ENCODE data around the gene IFT122. TPM values are rescaled to one million over a fixed set of nuclear protein-coding genes. Genes with fewer than 3 reads are reported as not detected.

Gene IFT122
- total RNA-seq, 2 donors from 2014 or later: 15.6 to 31.5 TPM

- H3K4me1 ChIP-seq: no peaks in the 10 kb centered on the region
- no peaks in the 10 kb centered on the region for H3K27me3 ChIP-seq
- TF ChIP-seq, protein P1, sequence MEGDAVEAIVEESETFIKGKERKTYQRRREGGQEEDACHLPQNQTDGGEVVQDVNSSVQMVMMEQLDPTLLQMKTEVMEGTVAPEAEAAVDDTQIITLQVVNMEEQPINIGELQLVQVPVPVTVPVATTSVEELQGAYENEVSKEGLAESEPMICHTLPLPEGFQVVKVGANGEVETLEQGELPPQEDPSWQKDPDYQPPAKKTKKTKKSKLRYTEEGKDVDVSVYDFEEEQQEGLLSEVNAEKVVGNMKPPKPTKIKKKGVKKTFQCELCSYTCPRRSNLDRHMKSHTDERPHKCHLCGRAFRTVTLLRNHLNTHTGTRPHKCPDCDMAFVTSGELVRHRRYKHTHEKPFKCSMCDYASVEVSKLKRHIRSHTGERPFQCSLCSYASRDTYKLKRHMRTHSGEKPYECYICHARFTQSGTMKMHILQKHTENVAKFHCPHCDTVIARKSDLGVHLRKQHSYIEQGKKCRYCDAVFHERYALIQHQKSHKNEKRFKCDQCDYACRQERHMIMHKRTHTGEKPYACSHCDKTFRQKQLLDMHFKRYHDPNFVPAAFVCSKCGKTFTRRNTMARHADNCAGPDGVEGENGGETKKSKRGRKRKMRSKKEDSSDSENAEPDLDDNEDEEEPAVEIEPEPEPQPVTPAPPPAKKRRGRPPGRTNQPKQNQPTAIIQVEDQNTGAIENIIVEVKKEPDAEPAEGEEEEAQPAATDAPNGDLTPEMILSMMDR (IDR thresholded peaks at IDR 0.05): no peak
- H3K4me3 ChIP-seq: no peak overlapping the region
- H3K9ac ChIP-seq (ENCODE audit: low read depth in 2 of 2, low read length in 2 of 2): no peak overlapping the region
- no peaks in the 10 kb centered on the region for H3K9me3 ChIP-seq
- no peaks in the 10 kb centered on the region for H3K36me3 ChIP-seq
- DNase-seq: no peak
- intact Hi-C loops (cut with DNase I): no loop called here
- no peak overlapping the region for H3K27ac ChIP-seq
Measured at GRCh38 chr3:129565902-129566301, 125.9 kb downstream of the IFT122 start.

DNA sequence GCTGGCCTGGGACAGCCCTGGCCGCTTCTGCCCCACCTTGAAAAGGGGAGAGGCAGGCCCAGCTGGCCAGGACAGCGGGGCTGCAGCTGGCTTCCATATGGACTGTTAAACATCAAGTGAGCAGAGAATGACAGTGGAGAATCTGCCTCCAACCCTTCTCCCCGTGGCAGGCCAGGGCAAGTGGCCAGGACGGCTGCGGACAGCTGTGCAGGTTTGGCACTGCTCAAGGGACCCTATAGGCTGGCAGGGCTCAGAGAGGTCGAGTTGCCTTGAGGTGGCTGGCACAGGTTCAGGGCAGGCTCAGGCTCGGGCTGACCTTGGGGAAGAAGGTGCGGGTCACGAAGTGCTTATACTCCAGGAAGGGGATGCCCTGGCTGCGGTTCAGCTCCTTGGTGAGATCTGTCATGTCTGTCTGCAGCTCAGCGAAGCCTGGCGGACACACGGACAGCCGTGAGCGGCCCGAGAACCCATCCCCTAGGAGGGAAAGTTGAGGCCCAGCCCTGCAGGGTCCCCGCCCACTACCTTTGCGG, 127.2 kb downstream of the IFT122 start:
- DNase-seq: no peak
- H3K9me3 ChIP-seq: no peaks in the 10 kb centered on the region
- H3K4me1 ChIP-seq: no peaks in the 10 kb centered on the region
- no peak overlapping the region for H3K9ac ChIP-seq (ENCODE audit: low read depth in 2 of 2, low read length in 2 of 2)
- H3K36me3 ChIP-seq: no peaks in the 10 kb centered on the region
- TF ChIP-seq, protein P1 (IDR thresholded peaks at IDR 0.05): no peak
- no peak overlapping the region for H3K27ac ChIP-seq
- H3K4me3 ChIP-seq: no peak overlapping the region
- no peaks in the 10 kb centered on the region for H3K27me3 ChIP-seq
- intact Hi-C loops (cut with DNase I): no loop called here

- Histone ChIP-seq H3K4me3 (no peak overlapping the region), H3K36me3 (no peaks in the 10 kb centered on the region), H3K9me3 (no peaks in the 10 kb centered on the region), H3K4me1 (no peaks in the 10 kb centered on the region), H3K9ac (ENCODE audit: low read depth in 2 of 2, low read length in 2 of 2) (no peak overlapping the region), H3K27ac (no peak overlapping the region), H3K27me3 (no peaks in the 10 kb centered on the region)
- TF ChIP-seq, protein P1 (IDR thresholded peaks at IDR 0.05): no peak
- intact Hi-C loops (cut with DNase I): no loop called here
- DNase-seq: no peak
Measured at GRCh38 chr3:129567939-129568338, 127.9 kb downstream of the IFT122 start.

- Histone ChIP-seq H3K36me3 (no peaks in the 10 kb centered on the region), H3K9ac (ENCODE audit: low read depth in 2 of 2, low read length in 2 of 2) (no peak overlapping the region), H3K4me1 (no peaks in the 10 kb centered on the region), H3K27me3 (no peaks in the 10 kb centered on the region), H3K27ac (no peak overlapping the region), H3K9me3 (no peaks in the 10 kb centered on the region), H3K4me3 (no peak overlapping the region)
- TF ChIP-seq, protein P1 (IDR thresholded peaks at IDR 0.05): no peak
- no peak for DNase-seq
- intact Hi-C loops (cut with DNase I): no loop called here
Measured at GRCh38 chr3:129569856-129570255, 129.8 kb downstream of the IFT122 start.

Other genes with a start within 250 kb of the IFT122 start
- 100 to 1,000 TPM; 285 to 288 TPM for gene COPG1, start 190.6 kb upstream of the IFT122 start, total RNA-seq
- 10 to 100 TPM; 45.0 to 53.7 TPM for gene HMCES, start 161.4 kb upstream of the IFT122 start, total RNA-seq
- under 1 TPM; 0.16 to 0.47 TPM for gene EFCAB12, start 11.6 kb upstream of the IFT122 start, total RNA-seq
- 10 to 100 TPM; 25.0 to 28.9 TPM for gene MBD4, start 276 bp upstream of the IFT122 start, total RNA-seq
- not detected for gene RHO, start 88.4 kb downstream of the IFT122 start, total RNA-seq
- gene H1-8, start 103.0 kb downstream of the IFT122 start, total RNA-seq: not detected
- 10 to 100 TPM; 25.6 to 26.7 TPM for gene PLXND1, start 166.5 kb downstream of the IFT122 start, total RNA-seq

Data from colonic mucosa (tissue), 4 donors.